Right forelimb (tissue), 1 donor: ENCODE results near the gene ACTRT3.
"Not testable (repeated sequence)": the region's sequence is repeated elsewhere in the genome, so short reads cannot be mapped to it uniquely, and the experiment has no call there.

ENCODE experiments used
- DNase-seq: peaks from one replicate; pipeline ENCODE4 v3.0.0-alpha.2; 2018

The ACTRT3 gene

DNA sequence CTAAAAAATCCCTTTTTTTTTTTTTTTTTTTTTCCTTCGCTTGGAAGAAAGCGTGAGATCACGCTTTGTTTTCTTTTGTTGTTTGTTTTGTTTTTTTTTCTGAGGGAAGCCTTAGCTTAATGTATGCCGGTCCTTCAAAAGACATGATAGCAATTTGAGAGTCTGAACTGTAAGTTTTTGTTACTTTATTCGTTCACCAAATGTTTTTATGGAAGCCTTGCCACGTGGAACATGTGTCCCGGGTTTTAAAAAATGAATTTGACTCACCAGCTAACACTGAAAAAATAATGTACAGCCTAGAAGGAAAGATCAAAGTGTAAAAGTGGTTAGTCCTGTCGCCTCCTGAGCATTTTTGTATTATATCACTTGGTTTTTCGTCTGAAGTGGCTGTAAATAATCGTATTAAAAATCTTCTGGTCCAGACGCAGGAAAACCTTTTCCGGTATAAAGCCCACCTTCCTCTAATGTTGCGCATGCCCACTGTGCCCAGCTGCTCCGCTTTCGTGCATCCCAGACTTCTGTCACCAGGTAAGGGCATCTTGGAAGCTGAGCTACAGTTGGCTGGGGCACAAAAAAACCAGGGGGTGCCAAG lies 3.0 kb upstream of the ACTRT3 start:
- DNase-seq = no peak

DNA sequence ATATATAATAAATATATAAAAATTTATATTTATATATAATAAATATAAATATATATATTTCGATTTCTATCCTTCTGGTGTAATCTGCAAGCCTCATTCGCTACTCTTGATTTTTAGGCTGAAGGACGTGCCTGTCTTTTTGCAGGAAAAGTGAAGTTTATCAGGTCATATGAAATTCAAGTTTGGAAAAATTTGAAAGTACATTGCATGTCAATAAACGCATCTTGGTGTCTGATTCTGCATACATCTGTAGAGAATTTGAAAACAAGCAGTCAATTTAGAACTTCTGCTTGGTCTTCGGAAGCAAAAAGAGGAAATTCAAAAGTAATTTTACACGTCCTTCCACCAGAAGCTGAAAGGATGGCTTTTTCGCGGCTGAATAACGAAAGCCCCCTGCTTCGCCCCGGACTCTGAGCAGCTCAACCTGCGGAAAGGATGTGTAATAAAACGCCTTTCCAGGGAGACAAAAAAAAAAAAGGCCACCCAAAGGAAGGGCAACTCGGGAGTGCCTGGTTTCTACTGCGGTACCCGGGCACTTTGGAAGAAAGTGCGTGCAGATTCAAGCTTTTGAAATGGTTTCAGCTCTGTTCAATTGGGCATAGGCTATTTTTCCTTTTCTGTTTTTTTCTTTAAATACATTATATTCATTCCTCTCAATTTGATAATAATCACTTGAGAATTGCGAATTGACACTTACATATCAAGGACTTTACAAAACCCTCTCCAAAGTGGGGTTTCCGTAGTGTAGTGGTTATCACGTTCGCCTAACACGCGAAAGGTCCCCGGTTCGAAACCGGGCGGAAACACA lies 2.3 kb upstream of the ACTRT3 start:
- peak; percentile 81 for DNase-seq

DNA sequence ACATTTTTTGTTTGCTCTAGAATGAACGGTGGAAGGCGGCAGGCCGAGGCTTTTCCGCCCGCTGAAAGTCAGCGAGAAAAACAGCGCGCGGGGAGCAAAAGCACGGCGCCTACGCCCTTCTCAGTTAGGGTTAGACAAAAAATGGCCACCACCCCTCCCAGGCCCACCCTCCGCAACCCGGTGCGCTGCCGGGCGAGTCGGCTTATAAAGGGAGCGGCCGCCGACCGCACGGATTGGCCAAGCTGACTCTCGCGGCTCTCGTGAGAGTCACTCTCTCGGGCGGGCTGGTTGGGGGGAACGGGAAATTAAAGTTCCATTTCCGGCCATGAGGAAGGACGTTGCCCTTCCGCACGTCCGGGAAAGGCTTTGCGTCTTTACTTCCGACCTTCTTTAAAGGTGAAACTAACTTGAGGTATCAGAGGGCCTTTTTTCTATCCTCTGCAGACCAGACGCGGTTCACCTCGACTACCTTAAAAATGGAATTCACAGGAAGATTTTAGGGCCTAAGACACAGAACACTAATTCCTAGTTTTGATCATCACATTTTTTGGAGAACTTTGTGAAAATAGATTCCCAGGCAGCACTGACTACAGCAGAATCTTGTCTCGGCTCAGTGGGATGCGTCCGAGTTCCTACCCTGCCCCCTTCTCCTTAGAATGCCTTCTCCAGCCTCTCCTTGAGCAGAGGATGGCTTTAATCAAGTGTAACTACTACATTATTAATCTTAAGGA lies 4.3 kb downstream of the ACTRT3 start, which contains the start of gene TERC:
TERC (minus strand) TSS at position 179 of the 731 bp plus-strand sequence.
- peak; percentile 96 for DNase-seq

DNA sequence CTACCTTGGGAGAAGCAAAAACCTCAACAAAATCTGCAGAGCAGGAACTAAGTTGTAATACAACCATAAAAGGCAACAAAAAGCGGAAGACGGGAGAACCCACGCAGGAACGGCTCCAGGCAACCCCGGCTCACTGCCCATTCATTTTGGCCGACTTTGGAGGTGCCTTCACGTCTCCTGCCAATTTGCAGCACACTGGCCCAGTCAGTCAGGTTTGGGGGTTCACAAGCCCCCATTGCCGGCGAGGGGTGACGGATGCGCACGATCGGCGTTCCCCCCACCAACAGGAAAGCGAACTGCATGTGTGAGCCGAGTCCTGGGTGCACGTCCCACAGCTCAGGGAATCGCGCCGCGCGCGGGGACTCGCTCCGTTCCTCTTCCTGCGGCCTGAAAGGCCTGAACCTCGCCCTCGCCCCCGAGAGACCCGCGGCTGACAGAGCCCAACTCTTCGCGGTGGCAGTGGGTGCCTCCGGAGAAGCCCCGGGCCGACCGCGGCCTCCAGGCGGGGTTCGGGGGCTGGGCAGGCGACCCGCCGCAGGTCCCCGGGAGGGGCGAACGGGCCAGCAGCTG lies 5.0 kb downstream of the ACTRT3 start:
- peak; percentile 85 for DNase-seq

DNA sequence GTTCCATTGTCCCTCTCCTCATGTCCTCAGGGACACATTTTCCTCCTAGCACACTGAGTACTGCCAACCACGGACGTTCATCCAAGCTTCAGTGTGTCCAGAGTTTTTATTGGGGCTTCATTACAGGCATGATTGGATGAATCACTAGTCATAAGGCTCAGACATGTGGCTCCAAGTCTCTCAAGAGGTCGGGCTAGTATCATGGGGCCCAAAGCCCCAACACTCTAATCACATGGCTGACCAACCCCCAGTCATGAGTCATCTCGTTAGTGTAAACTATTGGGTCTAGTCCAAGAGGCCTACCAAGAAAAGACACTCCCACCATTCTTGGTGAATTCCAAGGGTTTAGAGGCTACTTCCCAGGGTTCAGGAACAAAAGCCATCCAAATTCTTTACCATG lies 8.9 kb downstream of the ACTRT3 start:
- DNase-seq = no peak

DNA sequence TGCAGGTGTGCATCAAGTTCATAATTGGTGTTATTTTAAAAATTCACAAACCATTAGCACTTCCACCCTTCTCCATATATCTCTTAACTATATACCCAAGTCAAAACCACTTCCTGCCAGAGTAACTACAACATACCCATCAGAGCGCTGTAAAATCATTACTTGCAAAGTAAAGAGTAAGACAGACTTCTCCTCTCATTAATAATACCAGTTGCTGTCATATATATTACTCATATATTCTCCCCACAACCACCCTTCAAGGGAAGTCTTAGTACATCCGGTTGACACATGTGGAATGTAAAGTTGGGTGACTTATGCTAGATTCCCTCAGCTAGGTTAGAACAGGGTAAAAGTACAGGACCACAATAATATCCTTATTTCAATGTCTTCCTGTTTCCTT lies 10.1 kb downstream of the ACTRT3 start:
- DNase-seq = no peak

DNA sequence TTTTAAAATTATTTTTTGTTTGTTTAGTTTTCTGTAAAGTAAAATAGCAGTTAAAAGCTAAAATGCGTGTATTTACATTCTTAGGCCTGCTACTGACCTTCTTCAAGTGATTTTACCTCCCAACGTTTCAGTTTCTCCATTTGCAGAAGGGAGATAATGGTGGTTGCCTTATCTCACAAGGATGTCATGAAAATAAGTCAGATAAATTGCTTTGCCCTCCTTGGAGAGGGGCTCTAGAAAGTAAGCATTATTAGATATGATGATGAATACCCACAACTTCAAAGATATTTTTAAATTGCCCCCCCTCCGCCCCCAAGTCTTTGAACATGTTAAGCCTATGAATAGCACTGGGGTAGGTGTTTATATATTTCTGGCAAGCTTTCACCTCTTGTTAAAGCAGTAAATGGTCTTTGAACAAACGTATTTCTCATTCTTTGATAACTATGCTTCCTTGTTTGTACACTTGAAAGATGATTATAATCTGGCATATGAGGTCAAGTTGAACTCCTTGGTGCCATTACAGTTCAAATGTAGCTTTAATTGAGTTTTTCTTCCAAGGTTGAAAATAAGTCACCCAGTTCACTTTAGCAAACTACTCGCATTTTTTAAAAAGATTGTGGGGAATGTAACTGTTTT lies 10.9 kb downstream of the ACTRT3 start:
- no peak for DNase-seq

DNA sequence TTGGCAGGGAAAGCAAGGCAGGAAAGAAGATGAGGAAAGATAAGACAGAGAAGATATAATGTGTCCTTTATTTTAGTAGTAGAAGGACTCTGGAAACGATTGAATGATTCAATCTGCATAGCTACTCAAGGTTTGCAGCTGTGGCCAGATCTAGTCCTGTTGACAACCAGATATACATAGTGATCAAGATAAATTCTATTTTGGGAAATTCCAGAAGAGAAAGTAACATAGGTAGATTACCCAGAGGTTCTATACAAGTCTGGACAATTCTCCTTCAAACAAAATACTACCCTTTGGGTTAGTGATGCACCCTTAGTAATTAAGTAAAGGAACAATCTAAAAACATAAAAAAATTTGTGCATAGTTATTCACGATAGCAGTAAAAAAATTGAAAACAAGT lies 13.9 kb downstream of the ACTRT3 start:
- no peak for DNase-seq

DNA sequence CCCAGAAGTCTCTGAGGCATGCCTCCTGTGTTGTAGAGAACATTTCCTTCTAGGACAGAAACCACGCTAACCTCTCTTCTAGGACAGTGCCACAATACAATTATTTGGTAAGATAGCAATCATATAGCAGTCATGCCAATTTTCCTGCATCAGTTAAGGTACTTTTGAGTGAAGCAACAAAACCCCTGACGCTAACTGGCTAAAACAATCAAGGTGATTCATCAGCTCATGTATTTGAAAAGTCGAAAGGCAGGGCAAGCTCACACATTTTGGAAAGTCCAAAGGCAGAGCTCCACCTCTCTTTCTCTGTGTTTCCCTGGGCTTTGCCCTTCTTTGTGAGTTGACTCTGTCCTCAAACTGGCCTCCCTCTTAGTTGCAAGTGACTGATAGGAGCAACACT lies 14.7 kb downstream of the ACTRT3 start:
- DNase-seq = no peak

DNA sequence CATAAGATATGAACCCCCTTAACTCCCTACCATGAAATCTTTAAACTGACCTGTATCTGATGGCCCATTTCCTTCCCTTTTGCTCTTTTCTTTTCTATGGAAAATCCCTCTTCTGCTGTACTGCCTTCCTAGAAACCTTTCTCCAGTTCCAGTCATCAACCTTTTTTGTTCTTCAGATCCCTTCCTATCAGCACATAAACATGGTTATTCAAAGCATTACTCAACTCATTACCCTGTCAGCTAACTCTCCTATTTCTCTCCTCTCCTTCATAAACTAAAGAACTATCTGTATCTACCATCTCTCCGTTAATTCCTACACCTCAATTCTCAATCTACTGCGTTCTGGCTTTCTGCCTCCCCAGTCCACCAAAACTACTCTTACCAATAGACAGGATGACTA lies 17.5 kb downstream of the ACTRT3 start:
- no peak for DNase-seq

DNA sequence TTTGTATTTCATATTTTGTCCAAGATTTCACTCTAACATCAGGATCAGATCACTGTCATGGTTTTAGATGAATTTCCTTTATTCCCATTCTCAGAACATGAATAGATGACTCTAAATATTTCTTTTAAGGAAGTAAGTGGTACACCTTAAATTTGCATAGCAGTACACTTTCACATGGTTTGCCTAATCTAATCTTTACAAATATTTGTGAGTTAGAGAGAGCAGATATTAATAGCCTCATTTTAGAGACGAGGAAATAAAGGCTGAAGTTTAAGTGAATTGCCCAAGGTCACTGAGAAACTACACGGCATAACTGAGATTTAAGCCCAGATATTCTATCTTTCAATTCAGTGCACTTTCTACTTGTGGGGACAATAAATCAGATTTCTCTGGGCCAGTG lies 18.7 kb downstream of the ACTRT3 start:
- no peak for DNase-seq

DNA sequence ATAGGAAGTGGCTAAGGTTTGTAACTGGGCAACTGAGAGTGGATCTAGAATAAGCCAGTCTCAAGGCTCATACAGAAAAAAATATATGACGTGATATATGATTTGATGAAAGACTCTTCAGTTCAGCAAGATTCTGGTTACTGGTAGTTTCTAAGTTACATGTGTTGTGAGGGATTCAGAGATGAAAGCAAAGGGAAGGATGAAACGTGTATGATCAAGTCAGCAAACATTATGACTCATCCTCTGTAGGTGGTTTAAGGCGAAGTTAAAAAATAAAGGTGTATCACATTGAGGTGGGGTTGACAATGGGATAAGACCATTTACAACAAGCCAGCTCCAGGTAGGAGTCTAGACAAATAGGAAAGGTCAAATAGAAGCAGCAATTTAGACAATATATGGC lies 20.7 kb downstream of the ACTRT3 start:
- DNase-seq = no peak

DNA sequence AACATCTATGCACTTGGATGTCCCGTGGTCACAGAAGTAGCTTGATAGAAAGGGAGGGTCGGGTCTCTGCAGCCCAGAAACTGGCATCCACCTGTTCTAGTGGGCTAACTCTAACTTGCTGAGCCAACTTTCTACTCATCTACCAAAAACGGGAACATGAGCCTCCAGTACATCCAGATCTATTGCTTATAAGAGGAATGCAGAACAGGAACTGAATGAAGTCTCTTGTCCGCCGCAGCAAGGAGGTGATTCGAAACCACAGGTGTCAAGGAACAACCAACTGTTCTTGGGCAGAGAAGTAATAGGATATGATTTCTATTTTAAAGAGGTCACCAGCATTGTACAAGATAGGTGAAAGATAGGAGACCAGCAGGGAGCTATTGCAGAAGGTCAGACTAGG lies 22.4 kb downstream of the ACTRT3 start:
- no peak for DNase-seq

DNA sequence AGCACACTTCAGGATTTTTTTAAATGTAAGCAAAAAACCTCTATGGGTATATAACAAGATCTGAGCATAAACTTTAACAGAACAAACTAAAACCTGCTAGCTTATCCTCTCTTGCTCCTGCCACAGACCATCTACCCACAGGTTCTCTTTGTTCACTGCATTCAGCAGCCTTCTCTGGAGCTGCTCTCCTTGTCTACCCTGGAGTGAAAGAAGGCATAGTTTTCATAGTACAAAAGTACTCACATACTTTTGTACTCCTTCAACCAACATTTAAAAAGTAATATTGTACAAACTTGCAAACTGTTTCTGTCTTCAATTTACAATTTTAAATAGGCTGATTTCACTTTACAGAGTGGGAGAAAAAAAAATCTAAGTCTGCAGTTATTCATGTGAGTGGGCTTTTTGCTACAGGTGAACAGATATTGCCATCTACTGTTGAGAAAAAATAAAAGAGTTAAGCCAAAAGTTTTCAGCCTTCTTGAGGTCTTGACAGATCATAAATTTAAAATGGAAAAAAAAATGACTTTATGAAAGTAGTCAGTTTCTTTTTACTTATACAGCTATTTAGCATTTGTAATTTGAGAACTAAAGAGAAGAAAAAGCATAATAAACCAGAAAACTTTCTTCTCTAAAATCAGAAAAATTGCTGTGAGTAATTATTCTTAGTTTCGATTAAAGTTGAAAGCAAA lies 24.9 kb downstream of the ACTRT3 start:
- DNase-seq = no peak

DNA sequence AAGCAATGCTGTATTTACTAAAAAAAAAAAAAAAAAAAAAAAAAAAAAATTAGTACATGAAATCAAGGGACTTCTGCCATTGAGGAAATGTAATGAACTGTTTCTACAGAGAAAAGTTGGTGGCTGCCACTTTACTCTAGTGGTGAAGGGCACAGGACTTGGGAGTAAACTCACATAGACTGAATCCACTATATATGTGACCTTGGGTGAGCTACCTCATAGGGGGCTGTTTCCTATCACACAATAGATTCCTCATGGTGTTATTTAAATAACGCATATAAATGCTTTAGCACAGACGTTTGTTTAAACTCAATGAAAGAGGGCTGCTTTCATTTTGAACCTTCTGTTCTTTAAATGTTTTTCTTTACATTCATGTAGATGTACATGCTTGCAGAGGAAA lies 30.3 kb downstream of the ACTRT3 start:
- DNase-seq = no peak

DNA sequence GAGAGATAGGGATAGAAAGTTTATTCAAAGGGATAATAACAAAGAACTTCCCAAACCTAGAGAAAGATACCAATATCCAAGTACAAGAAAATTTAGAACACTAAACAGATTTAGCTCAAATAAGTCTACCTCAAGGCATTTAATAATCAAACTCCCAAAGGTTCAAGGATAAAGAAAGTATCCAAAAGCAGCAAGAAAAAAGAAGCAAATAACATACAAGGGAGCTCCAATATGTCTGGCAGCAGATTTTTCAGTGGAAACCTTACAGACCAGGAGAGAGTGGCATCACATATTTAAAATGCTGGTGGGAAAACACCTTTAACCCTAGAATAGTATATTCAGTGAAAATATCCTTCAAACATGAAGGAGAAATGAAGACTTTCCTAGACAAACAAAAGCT lies 37.5 kb downstream of the ACTRT3 start:
- DNase-seq = not testable (repeated sequence)

DNA sequence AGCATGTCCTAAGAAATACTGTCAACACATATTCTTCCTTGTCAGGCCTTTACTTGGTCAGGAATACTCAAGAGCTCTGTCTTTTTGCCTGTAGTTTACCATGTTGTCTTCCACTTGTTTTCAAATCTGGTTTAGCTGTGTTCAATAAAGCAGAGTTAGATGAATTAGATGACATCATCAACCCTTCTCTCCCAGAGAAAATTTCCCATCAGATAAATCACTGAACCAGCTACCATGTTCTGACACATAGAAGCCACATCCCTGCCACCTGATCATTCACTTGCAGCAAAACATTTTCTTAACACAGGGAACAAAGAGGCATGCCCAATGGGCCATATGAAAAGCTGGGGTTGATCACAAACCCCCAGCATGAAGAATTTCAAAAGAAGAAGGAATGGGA lies 46.6 kb downstream of the ACTRT3 start:
- no peak for DNase-seq

DNA sequence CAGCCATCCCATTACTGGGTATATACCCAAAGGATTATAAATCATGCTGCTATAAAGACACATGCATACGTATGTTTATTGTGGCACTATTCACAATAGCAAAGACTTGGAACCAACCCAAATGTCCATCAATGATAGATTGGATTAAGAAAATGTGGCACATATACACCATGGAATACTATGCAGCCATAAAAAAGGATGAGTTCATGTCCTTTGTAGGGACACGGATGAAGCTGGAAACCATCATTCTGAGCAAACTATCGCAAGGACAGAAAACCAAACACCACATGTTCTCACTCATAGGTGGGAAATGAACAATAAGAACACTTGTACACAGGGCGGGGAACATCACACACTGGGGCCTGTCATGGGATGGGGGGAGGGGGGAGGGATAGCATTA lies 50.9 kb downstream of the ACTRT3 start:
- not testable (repeated sequence) for DNase-seq
